A204.1 (cell line): Measurements from ENCODE around the gene AADAC.
"Not testable (repeated sequence)": the region's sequence is repeated elsewhere in the genome, so short reads cannot be mapped to it uniquely, and the experiment has no call there.

ENCODE experiments used
- FAIRE-seq: peaks from 2 replicates; lab custom pipeline; 2012; peaks lifted over from hg19 to GRCh38; lab: Jason Lieb, UNC

AADAC gene

DNA sequence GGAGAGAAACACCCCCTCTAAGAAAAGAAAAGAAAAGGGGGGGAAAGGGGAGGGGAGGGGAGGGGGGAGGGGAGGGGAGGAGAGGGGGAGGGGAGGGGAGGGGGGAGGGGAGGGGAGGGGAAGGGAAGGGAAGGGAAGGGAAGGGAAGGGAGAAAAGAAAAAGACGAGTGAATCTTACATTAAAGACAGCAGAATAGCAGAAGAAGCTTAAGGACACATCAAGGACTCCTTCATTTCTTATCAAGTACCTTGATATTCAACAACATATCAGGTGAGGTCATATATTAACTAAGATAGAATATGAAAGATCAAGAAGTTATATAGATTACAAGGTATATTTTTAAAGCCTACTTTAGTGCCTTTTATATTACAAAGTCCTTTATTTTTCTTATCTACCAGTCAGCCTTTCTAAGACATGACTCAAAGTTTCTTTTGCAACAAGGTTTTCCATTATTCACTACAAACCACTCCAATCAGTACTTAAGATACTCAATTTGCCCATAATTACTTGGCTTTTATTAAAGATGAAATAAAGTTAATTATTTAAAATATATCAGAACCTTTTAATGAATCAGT lies 17.7 kb upstream of the AADAC start:
- FAIRE-seq: no peak

DNA sequence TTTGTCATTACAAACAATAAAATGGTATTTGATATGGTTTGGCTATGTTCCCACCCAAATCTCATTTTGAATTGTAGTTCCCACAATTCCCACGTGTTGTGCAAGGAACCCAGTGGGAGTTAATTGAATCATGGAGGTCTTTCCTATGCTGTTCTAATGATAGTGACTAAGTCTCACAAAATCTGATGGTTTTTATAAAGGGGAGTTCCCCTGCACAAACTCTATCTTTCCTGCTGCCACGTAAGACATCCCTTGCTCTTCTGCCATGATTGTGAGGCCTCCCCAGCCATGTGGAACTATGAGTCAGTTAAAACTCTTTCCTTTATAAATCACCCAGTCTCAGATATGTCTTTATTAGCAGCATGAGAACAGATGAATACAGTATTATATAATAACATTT lies 15.4 kb upstream of the AADAC start:
- no peak for FAIRE-seq

DNA sequence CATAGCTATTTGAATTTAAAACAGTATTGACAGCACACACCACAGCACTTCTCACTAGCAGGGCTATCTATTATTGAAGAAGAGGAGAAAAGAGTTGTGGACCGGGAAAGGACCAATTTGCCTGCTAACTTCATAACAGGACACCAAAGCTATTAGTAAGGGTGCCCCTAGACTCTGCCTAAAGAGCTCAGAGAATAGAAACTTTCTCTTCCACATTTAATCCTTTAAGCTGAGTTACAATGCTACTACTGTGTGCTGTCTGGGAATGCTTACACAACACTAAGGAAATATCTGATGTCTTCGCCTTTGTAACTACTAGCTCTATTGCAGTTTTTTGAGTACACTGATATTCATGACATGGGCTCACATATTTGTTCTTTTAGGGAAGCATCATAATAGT lies 13.5 kb upstream of the AADAC start:
- no peak for FAIRE-seq

DNA sequence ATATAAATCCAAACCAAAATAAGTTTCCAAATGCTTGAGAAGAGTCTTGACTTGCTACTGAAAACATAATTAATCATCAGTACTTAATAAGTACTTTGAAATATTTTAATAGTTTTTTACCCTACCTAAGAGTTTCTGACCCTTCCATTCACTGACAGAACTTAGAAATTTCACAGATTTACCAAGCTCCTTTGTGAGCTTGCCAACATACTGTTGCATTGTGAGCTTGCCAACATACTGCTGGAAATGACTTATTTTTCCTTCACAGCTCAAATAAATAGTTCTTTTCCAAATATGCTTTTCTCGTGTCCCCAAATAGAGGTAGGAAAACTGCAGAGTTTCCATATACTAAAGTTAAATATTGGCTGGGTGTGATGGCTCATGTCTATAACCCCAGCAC lies 9.6 kb upstream of the AADAC start:
- no peak for FAIRE-seq

DNA sequence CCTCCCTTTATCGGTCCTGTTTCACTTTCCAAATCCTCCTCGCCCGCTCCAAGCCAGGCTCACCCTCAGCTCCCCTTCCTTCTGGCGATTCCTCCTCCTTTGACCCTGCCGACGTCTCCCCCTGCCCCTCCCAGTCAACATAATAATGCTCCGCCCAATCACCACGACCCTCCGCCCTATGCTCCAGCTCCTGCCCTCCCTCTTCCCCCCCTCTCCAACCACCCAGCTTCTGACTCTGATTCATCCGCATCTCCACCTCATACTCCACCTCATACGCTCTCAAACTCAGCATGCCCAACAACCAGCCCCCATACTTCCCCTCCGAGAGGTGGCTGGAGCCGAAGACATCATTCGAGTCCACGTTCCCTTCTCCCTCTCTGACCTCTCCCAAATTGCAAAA lies 7.1 kb upstream of the AADAC start:
- FAIRE-seq: no peak

DNA sequence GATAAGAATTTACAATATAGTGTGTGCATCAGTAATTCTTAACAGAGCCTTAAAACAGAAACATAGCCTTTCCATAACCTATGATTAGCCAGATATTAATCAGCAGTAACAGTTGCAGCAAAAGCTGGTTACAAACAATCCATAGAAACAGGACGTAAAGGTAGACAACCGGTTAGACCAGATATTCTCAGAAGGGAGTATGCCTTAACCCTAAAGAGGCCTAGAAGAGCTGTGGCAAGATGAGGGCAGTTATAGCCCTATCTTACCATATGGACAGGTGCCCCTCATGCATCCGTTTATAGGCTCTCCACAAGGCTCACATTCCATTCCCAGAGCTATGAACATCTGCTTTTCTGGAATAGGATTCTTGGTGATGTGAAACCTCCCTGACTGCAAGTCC lies 5.0 kb upstream of the AADAC start:
- not testable (repeated sequence) for FAIRE-seq

DNA sequence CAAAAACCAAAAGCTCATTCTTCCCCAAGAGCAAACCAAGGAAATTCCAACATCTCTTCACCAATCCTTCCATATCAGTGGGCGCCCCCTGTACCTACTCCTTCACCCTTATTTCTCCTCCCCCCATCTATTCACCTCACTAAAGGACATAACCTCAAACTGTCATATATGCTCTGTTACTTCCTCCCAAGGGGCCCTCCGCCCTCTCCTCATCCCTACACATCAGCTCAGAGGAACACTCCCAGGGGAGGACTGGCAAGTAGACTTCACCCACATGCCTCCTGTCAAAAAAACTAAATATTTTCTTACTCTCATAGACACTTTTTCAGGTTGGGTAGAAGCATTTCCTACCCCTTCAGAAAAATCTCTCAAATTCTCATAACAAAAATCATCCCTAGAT lies 2.4 kb upstream of the AADAC start:
- no peak for FAIRE-seq

DNA sequence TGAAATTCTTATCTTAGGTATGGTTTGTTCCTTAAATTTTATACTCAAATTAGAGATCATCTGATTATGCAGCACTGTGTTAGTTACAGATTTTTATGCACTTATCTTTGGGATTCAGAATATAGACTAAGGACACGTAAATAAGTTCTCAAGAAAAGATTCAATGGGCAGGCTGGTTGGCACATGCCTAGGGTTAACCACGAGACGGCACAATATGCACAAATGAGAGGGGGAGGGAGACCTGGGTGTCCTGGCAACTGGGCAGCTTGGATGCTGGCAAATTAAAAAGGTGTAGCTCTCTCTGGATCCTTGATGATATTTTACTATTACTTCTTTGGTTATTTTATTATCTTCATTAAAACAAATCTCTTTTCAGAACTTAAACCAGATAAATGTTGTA lies 672 bp downstream of the AADAC start:
- FAIRE-seq: no peak

DNA sequence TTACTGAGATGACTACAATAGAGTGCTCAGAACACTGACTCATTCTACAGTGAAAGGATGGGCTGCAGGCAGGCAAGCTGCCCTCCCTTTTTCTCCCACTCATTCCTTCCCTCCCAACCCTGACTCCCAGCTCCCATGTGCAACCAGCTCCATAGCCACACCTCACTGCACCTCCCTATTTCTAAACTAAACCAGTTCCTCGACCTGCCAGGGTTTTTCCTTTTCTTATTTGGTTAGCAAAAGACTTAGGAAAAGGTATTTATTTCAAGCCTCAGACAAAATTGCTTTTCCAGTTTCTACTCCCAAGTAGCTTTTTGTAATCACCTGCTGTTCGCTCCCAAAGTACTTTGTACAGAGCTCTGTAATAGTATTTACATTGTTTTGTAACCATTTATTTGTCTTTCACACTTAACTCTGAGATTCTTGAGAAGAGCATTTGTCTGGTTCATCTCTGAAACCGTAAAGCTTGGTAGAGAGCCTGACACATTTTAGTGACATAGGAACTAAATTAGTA lies 2.2 kb downstream of the AADAC start:
- FAIRE-seq: no peak

DNA sequence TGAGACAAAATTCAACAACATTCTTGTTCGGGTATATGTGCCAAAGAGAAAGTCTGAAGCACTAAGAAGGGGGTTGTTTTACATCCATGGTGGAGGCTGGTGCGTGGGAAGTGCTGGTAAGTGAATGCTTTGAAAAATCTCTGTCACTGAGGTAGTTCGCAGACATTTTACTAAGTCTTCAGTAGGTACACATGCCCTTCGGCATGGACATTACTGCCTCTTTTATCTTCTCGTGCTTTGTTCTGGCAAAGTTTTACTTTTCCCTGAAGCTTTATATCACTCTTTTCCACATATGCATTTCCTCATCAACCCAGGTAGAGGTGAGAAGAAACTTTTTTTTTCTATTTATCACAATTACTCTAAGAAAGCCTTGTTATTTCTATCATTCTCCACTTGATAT lies 3.6 kb downstream of the AADAC start:
- FAIRE-seq: no peak

DNA sequence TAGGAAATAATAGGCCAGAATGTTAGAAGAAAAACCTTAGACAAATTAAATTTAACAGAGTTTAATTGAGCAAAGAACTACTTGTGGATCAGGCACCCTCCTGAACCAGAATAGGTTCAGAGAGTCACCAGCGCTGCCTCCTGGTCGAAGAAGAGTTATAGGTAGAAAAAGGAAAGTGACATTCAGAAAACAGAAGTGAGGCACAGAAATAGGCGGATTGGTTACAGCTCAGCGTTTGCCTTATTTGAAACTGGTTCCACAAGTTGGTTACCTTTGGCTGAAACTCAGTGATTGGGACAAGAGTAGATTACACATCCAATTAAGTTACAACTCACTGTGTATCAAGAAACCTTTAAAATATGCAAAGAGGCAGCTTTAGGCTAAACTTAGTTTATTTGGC lies 4.4 kb downstream of the AADAC start:
- FAIRE-seq: no peak

DNA sequence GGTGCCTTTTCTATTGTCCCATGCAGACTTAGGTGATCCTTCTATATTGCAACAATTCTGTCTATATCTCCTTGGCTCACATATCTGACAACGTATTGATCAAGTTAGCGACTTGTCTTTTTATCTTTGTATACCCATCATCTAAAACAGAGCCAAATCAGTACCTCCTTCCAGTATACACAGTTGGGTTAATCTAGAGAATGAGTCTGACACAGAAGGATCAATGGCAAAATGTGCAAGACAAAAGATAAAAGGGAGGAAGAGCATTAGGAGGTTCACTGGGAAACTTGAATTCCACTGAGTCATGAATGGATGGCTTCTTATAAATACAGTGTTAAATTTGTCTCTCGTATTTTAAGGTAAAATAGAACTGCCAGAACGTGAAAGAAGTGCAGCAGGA lies 6.0 kb downstream of the AADAC start:
- FAIRE-seq: no peak

DNA sequence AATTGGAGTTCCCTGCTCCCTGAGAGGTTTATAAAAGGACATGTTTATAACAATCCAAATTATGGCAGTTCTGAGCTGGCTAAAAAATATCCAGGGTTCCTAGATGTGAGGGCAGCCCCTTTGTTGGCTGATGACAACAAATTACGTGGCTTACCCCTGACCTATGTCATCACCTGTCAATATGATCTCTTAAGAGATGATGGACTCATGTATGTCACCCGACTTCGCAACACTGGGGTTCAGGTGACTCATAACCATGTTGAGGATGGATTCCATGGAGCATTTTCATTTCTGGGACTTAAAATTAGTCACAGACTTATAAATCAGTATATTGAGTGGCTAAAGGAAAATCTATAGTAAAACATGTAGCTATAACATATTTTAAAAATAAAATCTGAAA lies 13.9 kb downstream of the AADAC start:
- no peak for FAIRE-seq

DNA sequence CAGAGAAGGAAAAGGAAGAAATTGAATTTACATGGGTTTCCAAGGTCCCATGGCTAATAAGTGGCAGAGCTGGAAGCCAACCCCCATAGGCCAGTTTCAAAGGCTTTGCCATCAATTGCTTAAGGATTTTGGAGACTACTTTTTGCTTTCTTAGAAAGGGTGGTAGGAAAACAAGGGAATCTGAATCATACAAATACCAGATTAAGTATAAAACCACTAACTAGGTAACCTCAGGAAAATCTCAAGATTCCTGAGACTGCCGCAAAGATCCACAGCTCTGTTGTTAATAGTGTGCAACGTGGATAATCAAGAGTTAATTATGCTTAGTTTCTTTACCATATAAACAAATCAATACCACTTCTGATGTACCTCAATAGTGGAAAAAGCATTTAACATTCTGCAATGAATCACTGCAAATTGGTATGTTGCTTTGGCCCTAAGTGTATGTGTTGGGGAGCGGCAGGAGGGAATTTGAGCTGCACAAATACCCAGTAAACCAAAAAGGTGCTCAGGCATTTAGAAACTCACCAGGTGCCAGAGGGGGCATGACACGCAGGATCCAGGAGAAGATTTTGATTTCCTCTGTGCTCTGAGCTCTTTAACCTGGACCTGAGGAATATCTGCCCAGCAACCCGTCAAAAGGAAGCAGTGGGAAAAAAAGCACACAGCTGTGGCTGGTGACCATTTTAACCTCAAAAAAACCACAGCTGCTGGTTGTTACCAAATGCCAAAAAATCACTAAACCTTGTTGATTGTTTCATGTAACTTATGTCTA lies 22.0 kb downstream of the AADAC start:
- no peak for FAIRE-seq

DNA sequence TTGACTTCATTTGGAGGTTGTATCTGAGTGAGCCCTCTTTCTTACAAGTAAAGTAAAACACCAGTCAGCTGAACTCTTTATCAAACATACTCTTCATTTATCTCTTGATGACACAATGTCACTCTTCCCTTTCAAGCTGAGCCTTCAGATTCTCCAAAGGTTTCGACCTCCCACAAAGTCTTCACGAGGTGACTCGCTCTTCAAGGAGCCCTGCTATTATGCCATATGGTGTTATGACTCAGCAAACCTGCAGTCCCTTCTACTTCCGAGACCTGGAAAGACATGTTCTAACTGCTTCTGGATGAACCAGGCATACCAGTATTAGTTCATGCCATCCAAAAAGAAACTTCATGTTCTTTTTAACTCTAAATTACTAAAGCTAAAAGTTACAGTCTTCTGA lies 23.1 kb downstream of the AADAC start:
- FAIRE-seq: no peak

DNA sequence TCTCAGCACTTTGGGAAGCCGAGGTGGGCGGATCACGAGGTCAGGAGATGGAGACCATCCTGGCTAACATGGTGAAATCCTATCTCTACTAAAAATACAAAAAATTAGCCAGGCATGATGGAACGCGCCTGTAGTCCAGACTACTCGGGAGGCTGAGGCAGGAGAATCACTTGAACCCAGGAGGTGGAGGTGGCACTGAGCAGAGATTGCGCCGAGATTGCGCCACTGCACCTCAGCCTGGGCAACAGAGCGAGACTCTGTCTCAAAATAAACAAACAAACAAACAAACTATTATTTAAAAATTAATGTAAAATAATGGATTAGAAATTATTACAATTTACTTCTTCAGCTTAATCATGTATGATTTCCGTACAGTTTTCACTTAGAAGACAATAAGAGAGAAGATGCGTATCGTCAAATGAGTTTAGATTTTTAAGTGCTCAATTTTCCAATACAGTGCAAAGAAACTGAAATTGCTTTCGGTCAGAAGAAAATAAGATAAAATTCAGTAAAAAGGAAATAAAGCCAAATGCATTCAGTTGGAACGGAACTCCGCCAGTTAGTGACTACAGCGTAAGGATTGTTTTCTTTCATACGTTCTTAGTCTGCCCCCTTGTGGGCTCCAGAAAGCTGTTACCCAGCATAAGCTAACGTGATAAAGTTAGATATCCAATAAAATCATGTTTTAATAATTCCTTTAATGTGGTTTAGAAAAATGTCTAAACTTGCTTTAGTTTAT lies 24.8 kb downstream of the AADAC start:
- FAIRE-seq: peak; percentile 97

DNA sequence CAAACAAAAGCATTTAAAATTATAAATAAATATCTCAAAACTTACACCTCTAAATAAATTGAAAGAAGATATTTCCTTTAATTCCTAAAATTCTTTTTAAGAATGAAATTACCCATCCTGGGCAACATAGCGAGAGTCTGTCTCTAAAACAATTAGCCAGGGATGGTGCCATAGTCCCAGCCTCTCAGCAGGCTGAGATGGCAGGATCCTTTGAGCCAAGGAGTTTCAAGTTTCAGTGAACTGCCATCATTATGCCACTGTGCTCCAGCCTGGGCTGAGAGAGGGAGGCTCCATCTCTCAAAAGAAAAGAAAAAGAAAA lies 25.4 kb downstream of the AADAC start:
- FAIRE-seq: no peak

DNA sequence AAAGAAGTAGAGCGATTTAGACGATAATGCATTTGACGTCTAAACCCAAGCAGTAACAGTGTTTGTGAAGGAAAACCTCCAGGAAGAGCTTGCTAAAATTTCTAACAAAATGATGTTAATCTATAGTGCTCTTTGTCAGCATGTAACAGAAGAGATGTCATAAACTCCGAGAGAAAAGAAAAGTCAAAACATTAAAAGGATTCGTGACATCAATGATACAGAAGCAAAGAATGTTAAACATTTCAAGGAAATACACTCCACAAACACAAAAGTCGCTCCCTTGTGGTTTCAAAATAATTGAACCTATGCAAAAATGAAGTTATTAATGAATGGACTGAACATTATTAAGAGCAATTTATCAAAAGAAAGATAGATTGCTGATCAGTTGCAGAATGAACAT lies 27.9 kb downstream of the AADAC start:
- no peak for FAIRE-seq

DNA sequence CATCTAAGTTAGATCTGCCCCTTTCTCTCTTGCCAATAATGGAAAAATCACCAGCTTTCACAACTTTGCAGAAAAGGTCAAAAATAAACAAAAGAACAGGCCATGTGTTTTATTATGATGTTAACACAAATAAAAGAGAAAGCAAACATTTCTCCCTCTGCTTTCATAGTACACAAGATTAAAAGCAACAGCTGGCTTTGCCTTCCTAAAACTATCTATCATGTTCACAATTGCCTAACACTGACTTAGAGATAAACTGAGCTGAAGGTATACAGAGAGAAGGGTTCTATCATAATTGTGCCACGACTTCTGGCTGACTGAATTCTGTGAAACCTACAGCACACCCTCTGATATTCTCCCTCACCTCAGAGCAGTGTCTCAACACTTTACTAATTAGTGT lies 29.4 kb downstream of the AADAC start:
- no peak for FAIRE-seq

DNA sequence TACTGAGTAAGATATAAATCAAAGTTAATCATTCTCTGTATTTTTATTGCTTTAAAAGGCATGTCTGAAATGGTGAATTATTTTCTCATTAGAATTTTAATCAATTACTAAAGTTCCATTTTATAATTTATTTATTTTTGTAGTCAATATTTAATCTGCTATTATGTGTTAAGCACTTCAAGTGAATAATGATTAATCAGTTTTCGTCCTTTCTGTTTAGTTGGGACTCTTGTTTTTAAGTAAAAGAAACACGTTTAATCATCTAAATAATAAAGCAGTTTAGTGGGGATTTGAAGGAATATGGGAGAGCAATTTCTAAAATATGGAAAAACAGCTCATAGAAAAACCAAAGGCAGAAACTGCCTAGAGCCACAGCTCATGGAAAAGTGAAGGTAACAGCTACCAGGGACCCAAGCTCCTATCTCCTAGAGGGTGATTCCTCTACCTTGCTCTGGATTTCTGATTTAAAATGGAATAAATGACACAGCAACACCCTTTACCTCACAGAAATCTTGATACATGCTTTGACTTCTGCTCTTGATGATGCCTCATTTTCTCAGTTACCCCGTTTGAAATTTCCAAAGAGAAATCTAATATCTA lies 31.5 kb downstream of the AADAC start:
- FAIRE-seq: peak; percentile 67

DNA sequence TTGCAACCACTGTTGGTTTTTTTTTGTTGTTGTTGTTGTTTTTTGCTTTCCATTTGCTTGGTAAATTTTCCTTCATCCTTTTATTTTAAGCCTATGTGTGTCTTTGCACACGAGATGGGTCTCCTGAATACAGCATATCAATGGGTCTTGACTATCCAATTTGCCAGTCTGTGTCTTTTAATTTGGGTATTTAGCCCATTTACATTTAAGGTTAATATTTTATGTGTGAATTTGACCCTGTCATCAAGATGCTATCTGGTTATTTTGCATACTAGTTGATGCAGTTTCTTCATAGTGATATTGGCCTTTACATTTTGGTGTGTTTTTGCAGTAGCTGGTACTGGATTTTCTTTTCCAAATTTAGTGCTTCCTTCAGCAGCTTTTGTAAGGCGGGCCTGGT lies 36.1 kb downstream of the AADAC start:
- not testable (repeated sequence) for FAIRE-seq

DNA sequence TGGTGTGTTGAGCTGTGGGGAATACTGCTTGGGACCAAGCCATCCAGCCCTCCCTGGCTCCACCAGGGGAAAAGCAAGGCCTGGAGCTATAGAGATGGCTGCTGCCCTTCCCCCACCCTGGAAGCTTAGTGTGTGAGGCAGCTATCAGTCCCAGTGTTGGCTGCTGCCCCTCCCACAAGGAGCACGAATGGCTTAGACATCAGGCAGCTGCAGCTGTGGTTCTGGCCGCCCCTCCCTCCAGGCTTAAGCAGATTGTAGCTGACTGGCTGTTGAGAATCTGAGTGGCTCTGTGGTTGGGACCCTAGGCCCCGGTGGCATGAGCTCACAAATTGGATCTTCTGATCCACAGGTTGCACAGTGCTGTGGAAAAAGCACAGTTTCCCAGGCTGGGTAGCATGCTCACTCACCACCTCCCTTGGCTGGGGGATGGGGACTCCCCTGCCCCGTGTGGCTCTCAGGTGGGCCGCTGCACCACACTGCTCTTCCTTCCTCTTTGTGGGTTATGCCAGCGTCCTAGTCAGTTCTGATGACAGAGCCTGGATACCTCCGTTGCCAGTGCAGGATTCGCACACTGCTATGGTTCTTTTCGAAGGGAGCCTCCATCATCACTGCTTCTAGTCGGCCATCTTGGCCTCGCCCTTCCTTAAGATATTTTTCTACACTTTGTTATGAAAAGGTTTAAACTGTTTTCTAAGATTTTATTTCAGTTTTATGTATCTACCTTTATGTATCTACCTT lies 38.3 kb downstream of the AADAC start:
- no peak for FAIRE-seq

DNA sequence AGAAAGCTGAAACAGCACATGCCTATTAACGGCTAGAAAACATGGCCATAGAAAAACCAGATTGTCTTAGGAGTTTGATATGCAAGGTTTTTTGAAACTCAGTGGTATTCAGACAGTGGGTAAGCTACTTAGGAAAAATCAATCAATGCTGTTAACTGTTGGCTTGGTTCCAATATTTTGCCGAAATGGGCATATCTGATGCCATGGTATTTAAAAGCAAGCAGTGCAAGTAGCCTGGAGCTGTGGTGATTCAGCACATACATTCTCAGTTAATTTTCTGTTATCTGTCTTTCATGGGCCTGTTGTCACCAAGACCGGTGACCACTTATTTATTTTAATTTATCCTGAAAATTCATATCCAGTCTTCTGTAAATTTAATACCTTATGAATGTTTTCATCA lies 42.2 kb downstream of the AADAC start:
- no peak for FAIRE-seq
